ENCODE measurements around the gene CASQ2. TPM values are rescaled to one million over a fixed set of nuclear protein-coding genes. Genes with fewer than 3 reads are reported as not detected.
A peak's percentile ranks its signal among the peaks of the same experiment; 100 is the strongest.

Gene CASQ2
- total and polyA plus RNA-seq, 8 donors, result 0.32 to 4.8 (median 0.65) TPM

DNA sequence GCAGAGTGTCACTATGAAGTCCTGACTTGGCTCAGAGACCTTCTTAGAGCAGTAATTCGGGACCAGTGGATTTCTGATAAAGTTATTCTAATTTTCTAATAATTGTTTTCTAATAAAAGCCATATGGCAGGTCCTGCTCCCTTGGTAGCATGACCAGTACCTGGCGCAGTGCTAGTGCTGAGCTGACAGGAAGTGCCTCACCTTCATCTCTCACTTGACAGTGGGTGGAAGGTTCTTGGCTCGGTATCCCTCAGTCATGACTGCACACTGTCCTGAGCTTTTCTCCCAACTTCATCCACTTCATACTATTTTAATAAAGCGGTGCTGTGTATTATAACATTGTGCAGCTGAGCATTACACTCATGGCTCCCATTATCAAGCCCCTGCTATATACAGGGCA, 112.6 kb downstream of the CASQ2 start:
- H3K27ac ChIP-seq, result no peak overlapping the region
- no peak for DNase-seq
- H3K4me3 ChIP-seq, result no peak overlapping the region
- peaks cover 0 to 14% of the 10 kb centered on the region in 2 donors for H3K4me1 ChIP-seq
- intact Hi-C loops (cut with DNase I), result no loop called here
- no peak for ATAC-seq
- no peaks in the 10 kb centered on the region for H3K27me3 ChIP-seq
- H3K9me3 ChIP-seq, result no peaks in the 10 kb centered on the region
- H3K36me3 ChIP-seq, result peaks cover 0 to 13% of the 10 kb centered on the region in 2 donors
- TF ChIP-seq, protein P1, sequence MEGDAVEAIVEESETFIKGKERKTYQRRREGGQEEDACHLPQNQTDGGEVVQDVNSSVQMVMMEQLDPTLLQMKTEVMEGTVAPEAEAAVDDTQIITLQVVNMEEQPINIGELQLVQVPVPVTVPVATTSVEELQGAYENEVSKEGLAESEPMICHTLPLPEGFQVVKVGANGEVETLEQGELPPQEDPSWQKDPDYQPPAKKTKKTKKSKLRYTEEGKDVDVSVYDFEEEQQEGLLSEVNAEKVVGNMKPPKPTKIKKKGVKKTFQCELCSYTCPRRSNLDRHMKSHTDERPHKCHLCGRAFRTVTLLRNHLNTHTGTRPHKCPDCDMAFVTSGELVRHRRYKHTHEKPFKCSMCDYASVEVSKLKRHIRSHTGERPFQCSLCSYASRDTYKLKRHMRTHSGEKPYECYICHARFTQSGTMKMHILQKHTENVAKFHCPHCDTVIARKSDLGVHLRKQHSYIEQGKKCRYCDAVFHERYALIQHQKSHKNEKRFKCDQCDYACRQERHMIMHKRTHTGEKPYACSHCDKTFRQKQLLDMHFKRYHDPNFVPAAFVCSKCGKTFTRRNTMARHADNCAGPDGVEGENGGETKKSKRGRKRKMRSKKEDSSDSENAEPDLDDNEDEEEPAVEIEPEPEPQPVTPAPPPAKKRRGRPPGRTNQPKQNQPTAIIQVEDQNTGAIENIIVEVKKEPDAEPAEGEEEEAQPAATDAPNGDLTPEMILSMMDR (IDR thresholded peaks at IDR 0.05), result no peak

DNA sequence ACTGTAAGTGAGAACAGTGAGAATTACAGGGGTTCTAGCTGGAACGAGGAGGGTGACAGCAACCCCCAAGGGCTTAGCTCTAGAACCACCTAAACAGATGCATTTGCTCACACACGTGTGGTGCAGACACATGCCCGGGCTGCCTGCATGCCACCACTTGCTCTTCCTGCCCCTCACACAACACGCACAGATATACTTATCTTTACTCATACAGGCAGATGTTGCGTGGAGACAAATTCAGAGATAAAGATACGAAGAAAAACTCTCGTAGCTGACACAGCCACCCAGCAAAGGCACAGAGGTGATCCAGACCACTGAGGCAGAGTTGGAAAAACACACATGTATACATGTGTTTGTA, 113.2 kb downstream of the CASQ2 start:
- Histone ChIP-seq H3K36me3 (peaks cover 0 to 7% of the 10 kb centered on the region in 2 donors), H3K4me3 (no peak overlapping the region), H3K27me3 (no peaks in the 10 kb centered on the region), H3K4me1 (peaks cover 0 to 14% of the 10 kb centered on the region in 2 donors), H3K9me3 (no peaks in the 10 kb centered on the region), H3K27ac (peak overlapping the region in 1 of 2 donors; percentile 4)
- intact Hi-C loops (cut with DNase I), result no loop called here
- TF ChIP-seq, protein P1 (IDR thresholded peaks at IDR 0.05), result no peak
- DNase-seq (no peak), ATAC-seq (peak; percentile 13)

DNA sequence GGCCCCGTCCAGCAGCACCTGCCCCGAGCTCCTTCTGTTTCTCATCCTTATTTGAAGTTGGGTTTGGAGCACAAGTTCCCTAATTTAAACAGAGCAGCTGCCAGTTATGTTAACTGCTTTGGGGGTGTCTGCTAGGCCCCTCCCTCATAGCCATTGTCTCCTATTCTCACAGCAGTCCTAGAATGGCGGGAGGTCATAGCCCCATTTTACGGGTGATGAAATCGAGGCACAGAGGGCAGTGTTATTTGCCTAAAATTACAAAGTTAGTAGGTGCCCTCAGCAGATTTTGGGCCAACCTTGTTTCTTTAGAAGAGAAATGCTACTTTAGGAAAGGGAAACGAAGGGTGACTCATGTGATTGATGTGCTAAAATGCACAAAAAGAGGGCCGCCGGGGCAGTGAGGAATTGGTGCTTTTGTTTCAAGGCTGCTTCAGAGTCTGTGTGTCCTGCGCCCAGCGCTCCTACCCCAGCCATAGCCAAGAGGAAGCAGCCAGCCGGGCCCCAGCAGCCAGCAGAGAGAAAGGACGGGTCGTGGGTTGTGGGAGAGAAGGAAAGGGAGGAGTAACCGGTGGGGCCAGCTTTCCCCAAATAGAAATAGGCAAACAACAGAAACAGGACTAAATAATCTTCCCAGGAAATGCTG, 113.7 kb downstream of the CASQ2 start:
- H3K9me3 ChIP-seq, result no peaks in the 10 kb centered on the region
- intact Hi-C loops (cut with DNase I), result no loop called here
- TF ChIP-seq, protein P1 (IDR thresholded peaks at IDR 0.05), result no peak
- no peaks in the 10 kb centered on the region for H3K27me3 ChIP-seq
- H3K4me1 ChIP-seq, result peaks cover under 1 to 14% of the 10 kb centered on the region in 2 donors
- H3K27ac ChIP-seq, result peak overlapping the region in 1 of 2 donors; percentile 4
- ATAC-seq (peak; percentile 47), DNase-seq (no peak)
- H3K36me3 ChIP-seq, result peaks cover 0 to 7% of the 10 kb centered on the region in 2 donors
- H3K4me3 ChIP-seq, result no peak overlapping the region

DNA sequence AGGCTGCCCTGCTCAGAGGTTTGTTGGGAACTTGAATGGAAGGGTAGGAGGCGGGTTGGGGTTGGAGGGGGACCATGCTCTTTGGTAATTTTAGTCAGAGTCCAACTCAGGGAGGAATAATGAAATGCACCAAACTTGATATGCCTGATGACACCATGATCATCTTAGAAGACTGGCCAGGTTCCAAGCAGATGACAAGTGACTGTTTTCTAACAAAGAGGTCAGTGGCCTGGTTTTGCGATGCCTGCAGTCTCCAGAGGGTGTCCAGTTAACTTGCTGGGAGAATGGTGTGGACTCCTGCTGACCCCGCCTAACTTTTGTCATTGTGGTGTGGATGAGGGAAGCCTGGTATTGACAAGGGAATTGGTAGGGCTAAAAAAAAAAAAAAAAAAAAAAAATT, 114.4 kb downstream of the CASQ2 start:
- H3K27ac ChIP-seq, result no peak overlapping the region
- peaks cover 0 to 7% of the 10 kb centered on the region in 2 donors for H3K36me3 ChIP-seq
- no peak overlapping the region for H3K4me3 ChIP-seq
- intact Hi-C loops (cut with DNase I), result no loop called here
- H3K4me1 ChIP-seq, result peaks cover 7 to 14% of the 10 kb centered on the region in 2 donors
- H3K9me3 ChIP-seq, result no peaks in the 10 kb centered on the region
- no peak for ATAC-seq
- no peak for DNase-seq
- H3K27me3 ChIP-seq, result no peaks in the 10 kb centered on the region
- TF ChIP-seq, protein P1 (IDR thresholded peaks at IDR 0.05), result no peak

DNA sequence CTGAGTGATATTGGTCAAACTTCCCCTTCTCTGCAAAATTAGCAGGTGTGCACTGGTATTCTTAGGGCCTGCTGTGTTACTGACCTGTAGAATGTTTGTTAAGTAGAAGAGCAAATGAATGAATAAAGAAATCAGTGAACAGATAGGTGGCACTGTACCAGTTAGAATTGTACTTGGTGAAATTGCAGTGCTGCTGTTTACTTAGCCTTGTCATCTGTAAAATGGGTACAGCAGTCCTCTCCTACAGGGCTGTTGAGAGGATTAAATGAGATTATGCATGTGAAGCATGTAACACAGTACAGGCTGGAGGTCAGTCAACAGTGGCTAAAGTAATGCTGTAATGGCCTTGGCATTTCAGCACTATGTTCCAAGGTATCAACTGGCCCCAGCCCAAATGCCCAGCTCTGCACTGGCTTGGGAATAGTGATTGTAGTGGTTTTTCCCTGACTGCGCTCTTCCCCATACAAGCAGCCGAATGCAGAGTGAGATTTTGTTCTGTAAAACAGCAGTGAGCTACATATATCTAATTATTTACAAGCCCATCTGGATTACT, 116.2 kb downstream of the CASQ2 start:
- no peak for ATAC-seq
- DNase-seq, result no peak
- H3K9me3 ChIP-seq, result no peaks in the 10 kb centered on the region
- H3K4me1 ChIP-seq, result peaks cover 9 to 14% of the 10 kb centered on the region in 2 donors
- peaks cover 0 to 7% of the 10 kb centered on the region in 2 donors for H3K36me3 ChIP-seq
- no peaks in the 10 kb centered on the region for H3K27me3 ChIP-seq
- TF ChIP-seq, protein P1 (IDR thresholded peaks at IDR 0.05), result no peak
- no peak overlapping the region for H3K27ac ChIP-seq
- intact Hi-C loops (cut with DNase I), result no loop called here
- no peak overlapping the region for H3K4me3 ChIP-seq
